ENCODE data around the gene SLC35B4. TPM values are rescaled to one million over a fixed set of nuclear protein-coding genes. Genes with fewer than 3 reads are reported as not detected.
A peak's percentile ranks its signal among the peaks of the same experiment; 100 is the strongest.

Gene SLC35B4
- polyA plus RNA-seq, 4 donors, result 2.7 to 11.8 (median 4.1) TPM

DNA sequence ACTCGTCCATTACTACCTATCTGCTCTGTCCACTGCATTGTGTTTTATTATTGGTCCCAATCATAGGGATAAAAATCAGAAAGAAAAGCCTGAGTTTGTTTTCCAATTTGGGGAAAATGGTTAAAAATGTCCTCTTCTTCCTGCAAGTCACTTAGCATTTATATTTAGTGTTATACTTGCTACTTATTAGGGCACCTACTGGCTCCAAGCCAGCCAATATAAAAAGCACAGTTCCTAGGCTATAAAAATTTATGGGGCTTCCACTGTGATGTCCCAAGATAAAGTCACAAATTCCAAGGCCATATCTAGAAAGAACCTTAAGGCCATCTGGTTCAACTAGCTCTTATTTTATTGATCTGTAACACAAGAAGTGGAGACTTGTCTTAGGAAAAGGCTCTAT, 3.2 kb downstream of the SLC35B4 start:
- no peak overlapping the region for H3K4me3 ChIP-seq (ENCODE audit: low read depth in 1 of 3, low read length in 3 of 3)
- H3K27ac ChIP-seq (ENCODE audit: low read depth in 1 of 3, low read length in 2 of 3), result no peak overlapping the region
- peaks cover 2 to 8% (median 7%) of the 10 kb centered on the region in 3 donors for H3K4me1 ChIP-seq (ENCODE audit: control insufficient read depth in 3 of 3, insufficient read depth in 2 of 3, low read depth in 1 of 3, low read length in 2 of 3)
- peaks cover 0 to 8% of the 10 kb centered on the region in 2 donors for H3K9me3 ChIP-seq (ENCODE audit: control insufficient read depth in 2 of 2, insufficient read depth in 1 of 2, low read depth in 1 of 2, low read length in 1 of 2)
- no peaks in the 10 kb centered on the region for H3K27me3 ChIP-seq (ENCODE audit: control insufficient read depth in 3 of 3, insufficient read depth in 3 of 3, low read length in 3 of 3)
- peaks cover 0 to 3% (median 0%) of the 10 kb centered on the region in 3 donors for H3K36me3 ChIP-seq (ENCODE audit: control insufficient read depth in 3 of 3, insufficient read depth in 2 of 3, low read depth in 1 of 3, low read length in 3 of 3)
- FAIRE-seq (no peak), DNase-seq (peak; percentile 82 to 94)
- 24 to 59% (median 26%) methylated on average over 1 of the region's 1 CpG for WGBS, 3 donors

DNA sequence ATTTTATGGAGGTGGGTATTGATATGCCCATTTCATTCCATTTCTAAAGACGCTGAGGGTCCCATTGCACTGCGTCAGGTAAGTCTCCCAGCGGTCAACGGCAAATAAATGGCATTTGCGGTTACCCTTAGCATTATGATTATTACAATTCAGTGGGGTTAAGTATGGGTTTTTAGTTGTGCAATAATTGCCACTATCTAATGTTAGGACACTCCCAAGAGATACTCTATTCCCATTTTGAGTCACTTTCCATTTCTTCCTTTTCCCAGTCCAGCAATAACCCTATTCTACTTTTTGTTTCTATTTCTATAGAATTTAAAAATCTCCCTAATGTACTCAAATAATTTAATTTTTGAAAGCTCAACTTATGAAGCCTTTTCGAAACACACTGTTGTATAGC, 4.0 kb downstream of the SLC35B4 start:
- DNase-seq, result no peak
- Histone ChIP-seq H3K27ac (ENCODE audit: low read depth in 1 of 3, low read length in 2 of 3) (no peak overlapping the region), H3K36me3 (ENCODE audit: control insufficient read depth in 3 of 3, insufficient read depth in 2 of 3, low read depth in 1 of 3, low read length in 3 of 3) (peaks cover 0 to 3% (median 0%) of the 10 kb centered on the region in 3 donors), H3K9me3 (ENCODE audit: control insufficient read depth in 2 of 2, insufficient read depth in 1 of 2, low read depth in 1 of 2, low read length in 1 of 2) (peaks cover 0 to 8% of the 10 kb centered on the region in 2 donors), H3K4me3 (ENCODE audit: low read depth in 1 of 3, low read length in 3 of 3) (no peak overlapping the region), H3K4me1 (ENCODE audit: control insufficient read depth in 3 of 3, insufficient read depth in 2 of 3, low read depth in 1 of 3, low read length in 2 of 3) (peaks cover 2 to 8% (median 7%) of the 10 kb centered on the region in 3 donors), H3K27me3 (ENCODE audit: control insufficient read depth in 3 of 3, insufficient read depth in 3 of 3, low read length in 3 of 3) (no peaks in the 10 kb centered on the region)
- 84 to 88% (median 86%) methylated on average over 6 of the region's 6 CpGs for WGBS, 3 donors
- no peak for FAIRE-seq

DNA sequence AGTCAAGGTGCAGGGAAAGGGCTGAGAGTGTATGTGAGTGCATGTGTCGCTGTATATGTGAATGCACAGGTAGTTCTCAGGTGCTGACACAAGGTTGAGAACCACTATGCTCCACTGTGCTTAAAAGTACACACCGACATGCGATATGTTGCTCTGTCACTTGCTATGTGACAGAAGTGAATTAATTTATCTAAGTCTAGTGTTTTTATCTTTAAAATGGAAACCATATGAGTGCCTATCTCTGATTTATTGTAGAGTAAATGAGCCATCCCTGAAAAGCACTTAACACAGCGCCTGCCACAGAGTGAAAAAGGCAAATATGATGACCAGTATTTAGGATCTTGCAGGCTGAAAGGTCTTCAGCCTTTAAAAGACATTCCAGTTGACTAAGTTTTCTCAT, 4.9 kb downstream of the SLC35B4 start:
- H3K4me3 ChIP-seq (ENCODE audit: low read depth in 1 of 3, low read length in 3 of 3), result no peak overlapping the region
- H3K4me1 ChIP-seq (ENCODE audit: control insufficient read depth in 3 of 3, insufficient read depth in 2 of 3, low read depth in 1 of 3, low read length in 2 of 3), result peaks cover 2 to 8% (median 5%) of the 10 kb centered on the region in 3 donors
- no peaks in the 10 kb centered on the region for H3K27me3 ChIP-seq (ENCODE audit: control insufficient read depth in 3 of 3, insufficient read depth in 3 of 3, low read length in 3 of 3)
- H3K9me3 ChIP-seq (ENCODE audit: control insufficient read depth in 2 of 2, insufficient read depth in 1 of 2, low read depth in 1 of 2, low read length in 1 of 2), result peaks cover 0 to 8% of the 10 kb centered on the region in 2 donors
- 98 to 99% (median 98%) methylated on average over 4 of the region's 4 CpGs for WGBS, 3 donors
- no peak overlapping the region for H3K27ac ChIP-seq (ENCODE audit: low read depth in 1 of 3, low read length in 2 of 3)
- peaks cover 0 to 3% (median 0%) of the 10 kb centered on the region in 3 donors for H3K36me3 ChIP-seq (ENCODE audit: control insufficient read depth in 3 of 3, insufficient read depth in 2 of 3, low read depth in 1 of 3, low read length in 3 of 3)
- DNase-seq (no peak), FAIRE-seq (no peak)

DNA sequence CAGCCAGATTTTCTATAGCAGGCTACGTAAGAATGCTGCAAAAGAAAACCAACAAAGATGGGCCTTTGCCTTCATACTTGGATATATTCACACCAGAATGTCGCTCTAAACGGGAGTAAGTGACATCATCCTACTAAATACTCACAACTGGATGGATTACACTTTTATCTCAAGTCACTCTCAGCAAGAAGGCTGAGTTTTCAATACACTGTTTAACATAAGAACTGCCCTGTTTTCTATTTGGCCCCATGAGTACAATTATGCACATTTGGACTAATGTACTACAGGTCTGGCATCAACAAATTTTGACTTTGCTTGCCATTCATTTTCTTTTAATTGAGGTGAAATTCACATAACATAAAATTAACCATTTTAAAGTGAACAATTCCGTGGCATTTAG, 8.2 kb downstream of the SLC35B4 start:
- DNase-seq, result no peak
- H3K27me3 ChIP-seq (ENCODE audit: control insufficient read depth in 3 of 3, insufficient read depth in 3 of 3, low read length in 3 of 3), result no peaks in the 10 kb centered on the region
- H3K27ac ChIP-seq (ENCODE audit: low read depth in 1 of 3, low read length in 2 of 3), result no peak overlapping the region
- H3K4me3 ChIP-seq (ENCODE audit: low read depth in 1 of 3, low read length in 3 of 3), result no peak overlapping the region
- peaks cover 4 to 8% (median 5%) of the 10 kb centered on the region in 3 donors for H3K36me3 ChIP-seq (ENCODE audit: control insufficient read depth in 3 of 3, insufficient read depth in 2 of 3, low read depth in 1 of 3, low read length in 3 of 3)
- peaks cover 0 to 8% of the 10 kb centered on the region in 2 donors for H3K9me3 ChIP-seq (ENCODE audit: control insufficient read depth in 2 of 2, insufficient read depth in 1 of 2, low read depth in 1 of 2, low read length in 1 of 2)
- H3K4me1 ChIP-seq (ENCODE audit: control insufficient read depth in 3 of 3, insufficient read depth in 2 of 3, low read depth in 1 of 3, low read length in 2 of 3), result no peaks in the 10 kb centered on the region
- 93 to 97% (median 94%) methylated on average over 4 of the region's 4 CpGs for WGBS, 3 donors
- no peak for FAIRE-seq

DNA sequence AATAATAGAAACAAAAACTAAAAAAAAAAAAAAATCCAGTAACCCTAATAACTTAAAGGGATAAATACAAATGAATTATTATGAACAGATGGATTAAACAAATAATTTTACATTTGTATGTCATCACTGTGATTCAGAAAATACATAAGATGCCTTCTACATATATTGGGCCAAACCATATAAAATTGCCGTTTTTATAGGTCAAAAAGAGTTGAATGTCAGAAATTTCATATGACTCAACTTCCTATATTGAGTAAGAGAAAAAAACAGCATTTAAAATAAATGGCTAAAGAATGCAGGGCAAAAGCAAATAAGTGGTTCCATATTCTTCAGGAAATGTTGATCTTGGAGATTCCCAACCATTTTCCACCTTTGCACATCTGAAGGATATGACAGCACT, 9.4 kb downstream of the SLC35B4 start:
- peaks cover 4 to 8% (median 5%) of the 10 kb centered on the region in 3 donors for H3K36me3 ChIP-seq (ENCODE audit: control insufficient read depth in 3 of 3, insufficient read depth in 2 of 3, low read depth in 1 of 3, low read length in 3 of 3)
- FAIRE-seq, result no peak
- peaks cover 0 to 6% of the 10 kb centered on the region in 2 donors for H3K9me3 ChIP-seq (ENCODE audit: control insufficient read depth in 2 of 2, insufficient read depth in 1 of 2, low read depth in 1 of 2, low read length in 1 of 2)
- WGBS, 3 donors, result 75 to 98% (median 95%) methylated on average over 1 of the region's 1 CpG
- H3K4me1 ChIP-seq (ENCODE audit: control insufficient read depth in 3 of 3, insufficient read depth in 2 of 3, low read depth in 1 of 3, low read length in 2 of 3), result no peaks in the 10 kb centered on the region
- no peak overlapping the region for H3K27ac ChIP-seq (ENCODE audit: low read depth in 1 of 3, low read length in 2 of 3)
- H3K27me3 ChIP-seq (ENCODE audit: control insufficient read depth in 3 of 3, insufficient read depth in 3 of 3, low read length in 3 of 3), result no peaks in the 10 kb centered on the region
- DNase-seq, result no peak
- H3K4me3 ChIP-seq (ENCODE audit: low read depth in 1 of 3, low read length in 3 of 3), result no peak overlapping the region

DNA sequence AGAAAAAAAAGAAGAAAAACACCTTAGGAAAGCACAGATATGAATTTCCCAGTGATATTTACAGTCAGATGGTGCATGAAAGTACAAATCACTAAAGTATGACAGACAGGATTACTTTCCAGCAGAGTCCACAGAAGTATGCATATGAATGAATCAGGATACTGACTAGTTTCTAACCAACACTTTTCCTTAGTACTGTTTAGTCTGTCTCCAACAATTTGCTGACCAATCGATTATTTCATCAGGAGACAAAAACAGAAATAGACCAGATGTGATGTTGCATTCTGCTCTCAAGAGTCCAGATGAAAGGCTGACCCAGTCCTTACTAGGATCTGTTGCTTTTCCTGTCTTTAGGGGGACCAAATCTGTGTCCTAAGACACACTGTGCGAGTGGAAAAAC, 14.6 kb downstream of the SLC35B4 start:
- FAIRE-seq (no peak), DNase-seq (no peak)
- Histone ChIP-seq H3K36me3 (ENCODE audit: control insufficient read depth in 3 of 3, insufficient read depth in 2 of 3, low read depth in 1 of 3, low read length in 3 of 3) (peaks cover 2 to 17% (median 6%) of the 10 kb centered on the region in 3 donors), H3K4me3 (ENCODE audit: low read depth in 1 of 3, low read length in 3 of 3) (no peak overlapping the region), H3K27ac (ENCODE audit: low read depth in 1 of 3, low read length in 2 of 3) (no peak overlapping the region), H3K9me3 (ENCODE audit: control insufficient read depth in 2 of 2, insufficient read depth in 1 of 2, low read depth in 1 of 2, low read length in 1 of 2) (no peaks in the 10 kb centered on the region), H3K27me3 (ENCODE audit: control insufficient read depth in 3 of 3, insufficient read depth in 3 of 3, low read length in 3 of 3) (no peaks in the 10 kb centered on the region), H3K4me1 (ENCODE audit: control insufficient read depth in 3 of 3, insufficient read depth in 2 of 3, low read depth in 1 of 3, low read length in 2 of 3) (no peaks in the 10 kb centered on the region)
- 81 to 91% (median 85%) methylated on average over 2 of the region's 2 CpGs for WGBS, 3 donors

DNA sequence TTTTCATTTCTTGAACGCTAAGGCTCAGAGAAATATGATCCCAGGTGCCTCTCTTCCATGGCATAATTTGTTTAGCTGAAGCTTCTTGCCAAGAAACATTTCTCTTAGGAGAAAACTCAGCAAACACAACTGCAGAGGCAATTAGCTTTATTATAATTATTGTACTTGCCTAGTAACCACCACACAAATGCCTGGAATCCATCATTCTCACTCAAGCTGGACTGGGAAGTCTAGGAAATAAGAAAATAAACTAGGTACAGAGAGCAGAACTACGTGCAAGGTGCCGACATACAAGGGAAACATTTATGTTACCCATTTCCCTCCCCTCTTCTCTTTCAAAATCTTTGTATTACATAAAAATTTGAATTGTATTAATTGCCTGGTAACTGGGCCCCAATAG, 15.1 kb downstream of the SLC35B4 start:
- Histone ChIP-seq H3K4me3 (ENCODE audit: low read depth in 1 of 3, low read length in 3 of 3) (no peak overlapping the region), H3K27ac (ENCODE audit: low read depth in 1 of 3, low read length in 2 of 3) (no peak overlapping the region), H3K27me3 (ENCODE audit: control insufficient read depth in 3 of 3, insufficient read depth in 3 of 3, low read length in 3 of 3) (no peaks in the 10 kb centered on the region), H3K36me3 (ENCODE audit: control insufficient read depth in 3 of 3, insufficient read depth in 2 of 3, low read depth in 1 of 3, low read length in 3 of 3) (peaks cover 2 to 17% (median 6%) of the 10 kb centered on the region in 3 donors), H3K9me3 (ENCODE audit: control insufficient read depth in 2 of 2, insufficient read depth in 1 of 2, low read depth in 1 of 2, low read length in 1 of 2) (no peaks in the 10 kb centered on the region), H3K4me1 (ENCODE audit: control insufficient read depth in 3 of 3, insufficient read depth in 2 of 3, low read depth in 1 of 3, low read length in 2 of 3) (no peaks in the 10 kb centered on the region)
- DNase-seq, result no peak
- WGBS, 3 donors, result 85 to 98% (median 94%) methylated on average over 3 of the region's 3 CpGs
- FAIRE-seq, result no peak

DNA sequence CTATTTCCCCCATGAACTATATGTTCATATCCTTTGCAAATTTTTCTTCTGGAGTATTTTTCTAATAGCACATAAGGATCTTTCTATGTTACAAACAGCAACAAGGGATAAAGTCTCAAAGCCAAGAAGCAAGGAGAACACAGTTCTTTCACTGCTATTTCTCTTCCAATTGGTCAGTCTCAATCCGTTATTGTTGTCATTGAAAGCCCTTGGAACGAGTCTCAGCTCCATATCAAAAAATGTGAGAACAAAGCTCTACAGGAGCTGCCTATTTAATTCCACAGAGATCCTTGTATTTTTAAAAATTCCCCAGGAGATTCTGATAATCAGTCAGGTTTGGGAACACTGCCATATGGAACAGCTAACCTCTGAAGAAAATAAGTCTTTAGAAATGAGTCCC, 15.7 kb downstream of the SLC35B4 start:
- H3K9me3 ChIP-seq (ENCODE audit: control insufficient read depth in 2 of 2, insufficient read depth in 1 of 2, low read depth in 1 of 2, low read length in 1 of 2), result no peaks in the 10 kb centered on the region
- H3K36me3 ChIP-seq (ENCODE audit: control insufficient read depth in 3 of 3, insufficient read depth in 2 of 3, low read depth in 1 of 3, low read length in 3 of 3), result peaks cover 5 to 18% (median 6%) of the 10 kb centered on the region in 3 donors
- no peak for DNase-seq
- no peak overlapping the region for H3K4me3 ChIP-seq (ENCODE audit: low read depth in 1 of 3, low read length in 3 of 3)
- FAIRE-seq, result no peak
- H3K4me1 ChIP-seq (ENCODE audit: control insufficient read depth in 3 of 3, insufficient read depth in 2 of 3, low read depth in 1 of 3, low read length in 2 of 3), result no peaks in the 10 kb centered on the region
- H3K27me3 ChIP-seq (ENCODE audit: control insufficient read depth in 3 of 3, insufficient read depth in 3 of 3, low read length in 3 of 3), result no peaks in the 10 kb centered on the region
- H3K27ac ChIP-seq (ENCODE audit: low read depth in 1 of 3, low read length in 2 of 3), result no peak overlapping the region
- 87 to 93% (median 90%) methylated on average over 2 of the region's 2 CpGs for WGBS, 3 donors

All from small intestine (tissue), 7 donors.